Ascending aorta (tissue), 2 donors: ENCODE results near the gene NPTX1. TPM values are rescaled to one million over a fixed set of nuclear protein-coding genes. Genes with fewer than 3 reads are reported as not detected.

Experiments
- DNase-seq, 2 donors: peaks; one replicate each; pipeline ENCODE4 v3.0.0-alpha.2; 2019; ENCODE audit warnings: low spot score in 2 of 2
- H3K27ac ChIP-seq, 2 donors: fragments of 200-600 bp; sonication (generic); one replicate each; pipeline ENCODE4 v1.5.1; 2016 to 2017; ENCODE audit warnings: mild to moderate bottlenecking in 1 of 2
- H3K27me3 ChIP-seq: fragments of 200-600 bp; sonication (generic); one replicate; pipeline ENCODE4 v1.5.1; 2017
- H3K36me3 ChIP-seq, 2 donors: fragments of 200-600 bp; sonication (generic); one replicate each; pipeline ENCODE4 v1.5.1; 2016
- H3K4me1 ChIP-seq, 2 donors: fragments of 200-600 bp; sonication (generic); one replicate each; pipeline ENCODE4 v1.5.1; 2016 to 2017; ENCODE audit warnings: mild to moderate bottlenecking in 1 of 2
- H3K4me3 ChIP-seq, 2 donors: fragments of 200-600 bp; sonication (generic); one replicate each; pipeline ENCODE4 v1.5.1; 2016 to 2017; ENCODE audit warnings: mild to moderate bottlenecking in 1 of 2
- H3K9me3 ChIP-seq, 2 donors: fragments of 200-600 bp; sonication (generic); one replicate each; pipeline ENCODE4 v1.5.1; 2016
- CTCF ChIP-seq, 3 experiments: fragments of 200-600 bp in 2 of 3; fragments of 450-650 bp in 1 of 3; sonication (generic) in 2 of 3; IDR thresholded peaks; one replicate each; pipeline ENCODE4 v1.5.1; 2016 to 2019; ENCODE audit warnings: antibody characterized with exemption in 3 of 3, mild to moderate bottlenecking in 1 of 3, moderate library complexity in 1 of 3
- intact Hi-C: fragments of 100-400 bp; cut with DNase I; formaldehyde crosslinking; loops from one replicate; pipeline ENCODE4 v1.15.1; 2023
- total RNA-seq: library from RNA; depleted of rRNA; stranded (reverse); fragments of >200 nt; gene quantifications from one replicate; pipeline ENCODE4 v1.1.0, GENCODE V29; 2016

The NPTX1 gene
- total RNA-seq, 1 donor from 2014 or later = not detected

DNA sequence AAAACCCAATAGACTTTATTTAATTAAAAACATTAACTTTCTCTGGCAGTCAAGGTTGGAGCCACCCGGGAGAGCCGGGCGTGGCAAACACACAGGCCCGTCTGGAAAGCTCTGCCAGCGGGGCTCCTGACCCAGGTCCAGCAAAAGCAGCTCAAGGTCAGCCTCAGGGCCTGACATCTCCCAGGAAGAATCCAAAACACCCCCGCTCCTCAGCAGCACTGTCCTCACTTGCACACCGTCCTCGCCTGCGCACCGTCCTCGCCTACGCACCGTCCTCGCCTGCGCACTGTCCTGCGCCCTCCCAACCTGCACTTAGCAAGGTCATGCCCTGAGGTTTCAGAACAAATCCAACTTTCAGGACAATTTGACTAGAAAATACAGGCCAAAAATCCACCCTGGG lies 36.8 kb upstream of the NPTX1 start:
- Histone ChIP-seq H3K27me3 (no peaks in the 10 kb centered on the region), H3K27ac (no peak overlapping the region), H3K9me3 (no peaks in the 10 kb centered on the region)

GRCh38 chr17:80512233-80512632 lies 35.8 kb upstream of the NPTX1 start:
- H3K27me3 ChIP-seq = no peaks in the 10 kb centered on the region
- no peak overlapping the region for H3K27ac ChIP-seq
- DNase-seq = no peak

More for the DNA sequence above, 36.8 kb upstream of the NPTX1 start:
- Histone ChIP-seq H3K4me1 (no peaks in the 10 kb centered on the region), H3K4me3 (no peak overlapping the region), H3K36me3 (no peaks in the 10 kb centered on the region)
- no peak for DNase-seq
- intact Hi-C loops = no loop called here
- TF ChIP-seq CTCF (IDR thresholded peaks at IDR 0.05) = no peak

DNA sequence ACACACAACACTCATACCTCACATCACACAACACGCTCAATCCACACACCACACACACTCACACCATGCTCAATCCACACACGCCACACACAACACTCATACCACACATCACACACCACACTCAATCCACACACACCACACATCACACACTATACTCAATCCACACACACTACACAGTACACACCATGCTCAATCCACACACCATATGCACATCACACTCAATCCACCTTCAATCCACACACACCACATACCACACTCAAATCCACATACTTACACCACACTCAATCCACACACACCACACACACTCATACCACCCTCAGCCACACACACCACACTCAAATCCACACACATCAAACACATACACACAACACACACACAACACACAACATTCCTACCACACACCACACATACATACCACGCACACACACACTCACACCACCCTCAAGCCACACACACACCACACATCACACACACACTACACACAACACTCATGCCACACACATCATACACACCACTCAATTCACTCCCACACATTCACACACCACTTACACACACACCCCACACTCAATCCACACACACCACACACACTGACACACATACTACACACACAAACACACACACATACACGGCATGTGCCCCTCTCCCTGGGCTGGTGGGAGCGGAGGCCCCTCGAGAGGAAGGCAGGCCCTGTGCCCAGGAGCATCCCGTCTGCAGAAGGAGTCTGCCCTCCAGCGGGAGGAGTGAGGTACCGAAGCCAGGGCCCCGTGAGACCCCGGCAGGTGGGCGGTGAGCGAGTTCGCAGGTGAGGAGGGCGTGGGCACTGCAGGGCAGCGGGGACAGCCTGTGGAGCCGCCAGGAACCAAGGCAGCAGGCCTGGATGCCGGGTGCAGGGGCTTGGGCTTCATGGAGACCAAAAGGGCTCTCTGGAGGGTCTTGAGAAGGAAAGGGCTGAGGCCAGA lies 35.1 kb upstream of the NPTX1 start:
- Histone ChIP-seq H3K9me3 (no peaks in the 10 kb centered on the region), H3K4me1 (no peaks in the 10 kb centered on the region), H3K4me3 (no peak overlapping the region), H3K27ac (no peak overlapping the region), H3K27me3 (no peaks in the 10 kb centered on the region), H3K36me3 (no peaks in the 10 kb centered on the region)
- no peak for TF ChIP-seq CTCF (IDR thresholded peaks at IDR 0.05)
- DNase-seq = no peak
- intact Hi-C loops = no loop called here

More at GRCh38 chr17:80512233-80512632, 35.8 kb upstream of the NPTX1 start:
- Histone ChIP-seq H3K4me1 (no peaks in the 10 kb centered on the region), H3K4me3 (no peak overlapping the region), H3K36me3 (no peaks in the 10 kb centered on the region), H3K9me3 (no peaks in the 10 kb centered on the region)
- no peak for TF ChIP-seq CTCF (IDR thresholded peaks at IDR 0.05)
- intact Hi-C loops = no loop called here

- intact Hi-C loops = no loop called here
- TF ChIP-seq CTCF (IDR thresholded peaks at IDR 0.05) = no peak
- no peak overlapping the region for H3K4me3 ChIP-seq
- DNase-seq = no peak
- H3K27me3 ChIP-seq = no peaks in the 10 kb centered on the region
- no peaks in the 10 kb centered on the region for H3K4me1 ChIP-seq
- no peak overlapping the region for H3K27ac ChIP-seq
- no peaks in the 10 kb centered on the region for H3K36me3 ChIP-seq
- no peaks in the 10 kb centered on the region for H3K9me3 ChIP-seq
These were observed 34.4 kb upstream of the NPTX1 start for GRCh38 chr17:80510772-80511171.

DNA sequence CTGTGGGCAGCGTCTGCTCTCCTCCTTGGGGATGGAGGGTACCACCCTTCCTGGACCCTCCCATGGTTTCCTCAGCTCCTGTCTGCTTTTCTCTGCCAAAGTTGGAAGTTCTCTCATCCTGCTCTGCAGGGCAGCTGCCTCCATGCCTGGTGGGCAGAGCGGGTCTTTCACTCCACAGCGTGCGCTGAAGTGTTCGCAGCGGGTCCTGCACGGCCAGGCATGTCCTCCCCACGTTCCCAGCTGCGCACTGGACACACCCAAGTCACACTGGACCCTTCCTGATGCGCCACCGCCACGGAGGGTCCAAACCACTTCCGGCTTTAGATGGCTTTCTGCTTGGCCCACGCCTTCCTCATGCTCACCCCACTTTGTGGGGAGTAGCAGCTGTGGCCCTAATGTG lies 33.7 kb upstream of the NPTX1 start:
- DNase-seq = no peak
- Histone ChIP-seq H3K4me1 (no peaks in the 10 kb centered on the region), H3K4me3 (no peak overlapping the region), H3K36me3 (no peaks in the 10 kb centered on the region), H3K27me3 (peaks cover 1% of the 10 kb centered on the region), H3K27ac (no peak overlapping the region), H3K9me3 (no peaks in the 10 kb centered on the region)
- intact Hi-C loops = no loop called here
- no peak for TF ChIP-seq CTCF (IDR thresholded peaks at IDR 0.05)
